ENCODE measurements around the gene FOXO6. TPM values are rescaled to one million over a fixed set of nuclear protein-coding genes. Genes with fewer than 3 reads are reported as not detected.

The FOXO6 gene
- total and polyA plus RNA-seq, 2 donors (not counting 1 experiment from before 2014, with no cell fraction given): under 0.01 TPM; not detected in 1

DNA sequence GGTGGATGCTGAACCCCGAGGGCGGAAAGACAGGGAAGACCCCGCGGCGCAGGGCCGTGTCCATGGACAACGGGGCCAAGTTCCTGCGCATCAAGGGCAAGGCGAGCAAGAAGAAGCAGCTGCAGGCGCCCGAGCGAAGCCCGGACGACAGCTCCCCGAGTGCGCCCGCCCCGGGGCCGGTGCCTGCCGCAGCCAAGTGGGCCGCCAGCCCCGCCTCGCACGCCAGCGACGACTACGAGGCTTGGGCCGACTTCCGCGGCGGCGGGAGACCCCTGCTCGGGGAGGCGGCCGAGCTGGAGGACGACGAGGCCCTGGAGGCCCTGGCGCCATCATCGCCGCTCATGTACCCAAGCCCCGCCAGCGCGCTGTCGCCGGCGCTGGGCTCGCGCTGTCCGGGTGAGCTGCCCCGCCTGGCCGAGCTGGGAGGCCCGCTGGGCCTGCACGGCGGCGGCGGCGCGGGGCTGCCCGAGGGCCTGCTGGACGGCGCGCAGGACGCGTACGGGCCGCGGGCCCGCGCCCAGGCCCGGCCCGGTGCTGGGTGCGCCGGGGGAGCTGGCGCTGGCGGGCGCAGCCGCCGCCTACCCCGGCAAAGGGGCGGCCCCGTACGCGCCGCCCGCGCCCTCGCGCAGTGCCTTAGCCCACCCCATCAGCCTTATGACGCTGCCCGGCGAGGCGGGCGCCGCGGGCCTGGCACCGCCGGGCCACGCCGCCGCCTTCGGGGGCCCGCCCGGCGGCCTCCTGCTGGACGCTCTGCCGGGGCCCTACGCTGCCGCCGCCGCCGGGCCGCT lies 20.7 kb downstream of the FOXO6 start:
- Histone ChIP-seq H3K36me3 (ENCODE audit: control insufficient read depth, insufficient read depth, low read length) (no peaks in the 10 kb centered on the region), H2AFZ (ENCODE audit: low read length) (no peak overlapping the region), H3K4me1 (ENCODE audit: control insufficient read depth, extremely low read depth, insufficient read depth, low read length) (no peaks in the 10 kb centered on the region), H3K4me2 (ENCODE audit: extremely low read depth, insufficient read depth, low read length) (peak overlapping the region; percentile 25), H3K9ac (ENCODE audit: insufficient read depth, low read length) (peak overlapping the region; percentile 62), H3K27ac (ENCODE audit: insufficient read depth, low read length) (no peak overlapping the region), H3K27me3 (ENCODE audit: control insufficient read depth, insufficient read depth, low read length) (peaks cover 33% of the 10 kb centered on the region), H4K20me1 (ENCODE audit: control insufficient read depth, extremely low read depth, insufficient read depth, low read length) (no peaks in the 10 kb centered on the region), H3K79me2 (ENCODE audit: control insufficient read depth, insufficient read depth, low read length) (no peaks in the 10 kb centered on the region), H3K9me3 (ENCODE audit: control insufficient read depth, insufficient read depth, low read depth, low read length) (no peaks in the 10 kb centered on the region), H3K4me3 (replicated peaks in 1 of 4; ENCODE audit: control extremely low read depth in 1 of 4, insufficient read depth in 1 of 4, low read depth in 3 of 4, low read length in 4 of 4) (peak overlapping the region in 1 of 4 experiments; percentile 48)
- peak; percentile 25 to 35 for DNase-seq (ENCODE audit: low read depth in 2 of 2)
- TF ChIP-seq EZH2 (IDR thresholded peaks at IDR 0.05; ENCODE audit: low read length, missing control alignments): peak; percentile 85
- TF ChIP-seq, protein P1, sequence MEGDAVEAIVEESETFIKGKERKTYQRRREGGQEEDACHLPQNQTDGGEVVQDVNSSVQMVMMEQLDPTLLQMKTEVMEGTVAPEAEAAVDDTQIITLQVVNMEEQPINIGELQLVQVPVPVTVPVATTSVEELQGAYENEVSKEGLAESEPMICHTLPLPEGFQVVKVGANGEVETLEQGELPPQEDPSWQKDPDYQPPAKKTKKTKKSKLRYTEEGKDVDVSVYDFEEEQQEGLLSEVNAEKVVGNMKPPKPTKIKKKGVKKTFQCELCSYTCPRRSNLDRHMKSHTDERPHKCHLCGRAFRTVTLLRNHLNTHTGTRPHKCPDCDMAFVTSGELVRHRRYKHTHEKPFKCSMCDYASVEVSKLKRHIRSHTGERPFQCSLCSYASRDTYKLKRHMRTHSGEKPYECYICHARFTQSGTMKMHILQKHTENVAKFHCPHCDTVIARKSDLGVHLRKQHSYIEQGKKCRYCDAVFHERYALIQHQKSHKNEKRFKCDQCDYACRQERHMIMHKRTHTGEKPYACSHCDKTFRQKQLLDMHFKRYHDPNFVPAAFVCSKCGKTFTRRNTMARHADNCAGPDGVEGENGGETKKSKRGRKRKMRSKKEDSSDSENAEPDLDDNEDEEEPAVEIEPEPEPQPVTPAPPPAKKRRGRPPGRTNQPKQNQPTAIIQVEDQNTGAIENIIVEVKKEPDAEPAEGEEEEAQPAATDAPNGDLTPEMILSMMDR (conservative IDR thresholded peaks at IDR 0.05 in 1 of 2, IDR thresholded peaks at IDR 0.05 in 1 of 2; ENCODE audit: low read depth in 1 of 2, low read length in 2 of 2): no peak

DNA sequence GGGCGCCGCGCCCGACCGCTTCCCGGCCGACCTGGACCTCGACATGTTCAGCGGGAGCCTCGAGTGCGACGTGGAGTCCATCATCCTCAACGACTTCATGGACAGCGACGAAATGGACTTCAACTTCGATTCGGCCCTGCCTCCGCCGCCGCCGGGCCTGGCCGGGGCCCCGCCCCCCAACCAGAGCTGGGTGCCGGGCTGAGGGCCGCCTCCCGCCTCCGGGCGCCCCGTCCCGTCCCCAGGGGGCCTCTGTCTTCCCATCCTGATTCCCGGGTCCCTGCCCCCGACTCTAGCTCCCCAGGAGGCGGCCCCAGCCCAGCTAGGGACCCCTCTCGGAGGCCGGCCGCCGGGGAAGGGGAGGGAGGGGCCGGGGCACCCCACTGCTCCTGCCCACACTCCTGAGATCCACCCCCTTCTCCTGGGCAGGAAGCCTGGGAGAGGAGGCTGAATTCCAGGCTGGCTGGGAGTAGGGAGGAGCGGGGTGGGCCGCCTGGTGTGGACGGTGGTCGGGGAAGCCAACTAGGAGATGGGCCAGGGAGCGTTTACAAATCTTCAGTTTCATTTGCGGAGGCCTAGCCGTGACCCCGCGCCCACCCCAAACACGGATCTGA lies 21.4 kb downstream of the FOXO6 start:
- no peaks in the 10 kb centered on the region for H4K20me1 ChIP-seq (ENCODE audit: control insufficient read depth, extremely low read depth, insufficient read depth, low read length)
- no peak overlapping the region for H3K27ac ChIP-seq (ENCODE audit: insufficient read depth, low read length)
- H2AFZ ChIP-seq (ENCODE audit: low read length): no peak overlapping the region
- DNase-seq (ENCODE audit: low read depth in 2 of 2): peak in 1 of 2 donors; percentile 35
- peak overlapping the region in 1 of 4 experiments; percentile 42 for H3K4me3 ChIP-seq (replicated peaks in 1 of 4; ENCODE audit: control extremely low read depth in 1 of 4, insufficient read depth in 1 of 4, low read depth in 3 of 4, low read length in 4 of 4)
- H3K4me2 ChIP-seq (ENCODE audit: extremely low read depth, insufficient read depth, low read length): no peak overlapping the region
- H3K79me2 ChIP-seq (ENCODE audit: control insufficient read depth, insufficient read depth, low read length): no peaks in the 10 kb centered on the region
- H3K9ac ChIP-seq (ENCODE audit: insufficient read depth, low read length): peak overlapping the region; percentile 62
- peak; percentile 78 for TF ChIP-seq EZH2 (IDR thresholded peaks at IDR 0.05; ENCODE audit: low read length, missing control alignments)
- TF ChIP-seq, protein P1 (conservative IDR thresholded peaks at IDR 0.05 in 1 of 2, IDR thresholded peaks at IDR 0.05 in 1 of 2; ENCODE audit: low read depth in 1 of 2, low read length in 2 of 2): no peak
- no peaks in the 10 kb centered on the region for H3K4me1 ChIP-seq (ENCODE audit: control insufficient read depth, extremely low read depth, insufficient read depth, low read length)
- no peaks in the 10 kb centered on the region for H3K36me3 ChIP-seq (ENCODE audit: control insufficient read depth, insufficient read depth, low read length)
- peaks cover 39% of the 10 kb centered on the region for H3K27me3 ChIP-seq (ENCODE audit: control insufficient read depth, insufficient read depth, low read length)
- no peaks in the 10 kb centered on the region for H3K9me3 ChIP-seq (ENCODE audit: control insufficient read depth, insufficient read depth, low read depth, low read length)

GRCh38 chr1:41383094-41383852 lies 22.0 kb downstream of the FOXO6 start:
- Histone ChIP-seq H3K4me1 (ENCODE audit: control insufficient read depth, extremely low read depth, insufficient read depth, low read length) (no peaks in the 10 kb centered on the region), H3K4me3 (replicated peaks in 1 of 4; ENCODE audit: control extremely low read depth in 1 of 4, insufficient read depth in 1 of 4, low read depth in 3 of 4, low read length in 4 of 4) (peak overlapping the region in 1 of 4 experiments; percentile 42), H3K9me3 (ENCODE audit: control insufficient read depth, insufficient read depth, low read depth, low read length) (no peaks in the 10 kb centered on the region), H3K36me3 (ENCODE audit: control insufficient read depth, insufficient read depth, low read length) (no peaks in the 10 kb centered on the region), H3K4me2 (ENCODE audit: extremely low read depth, insufficient read depth, low read length) (no peak overlapping the region), H3K27ac (ENCODE audit: insufficient read depth, low read length) (no peak overlapping the region), H3K9ac (ENCODE audit: insufficient read depth, low read length) (no peak overlapping the region), H2AFZ (ENCODE audit: low read length) (no peak overlapping the region), H3K79me2 (ENCODE audit: control insufficient read depth, insufficient read depth, low read length) (no peaks in the 10 kb centered on the region), H3K27me3 (ENCODE audit: control insufficient read depth, insufficient read depth, low read length) (peaks cover 41% of the 10 kb centered on the region), H4K20me1 (ENCODE audit: control insufficient read depth, extremely low read depth, insufficient read depth, low read length) (no peaks in the 10 kb centered on the region)
- TF ChIP-seq EZH2 (IDR thresholded peaks at IDR 0.05; ENCODE audit: low read length, missing control alignments): no peak
- TF ChIP-seq, protein P1 (conservative IDR thresholded peaks at IDR 0.05 in 1 of 2, IDR thresholded peaks at IDR 0.05 in 1 of 2; ENCODE audit: low read depth in 1 of 2, low read length in 2 of 2): no peak
- DNase-seq (ENCODE audit: low read depth in 2 of 2): peak; percentile 48 to 55

Measured in fibroblast of lung (primary cell).